Effector CD8-positive, alpha-beta T cell (primary cell): Measurements from ENCODE around the gene RAD51B.
A peak's percentile ranks its signal among the peaks of the same experiment; 100 is the strongest.

Source experiments
- DNase-seq: peaks from one replicate; lab custom pipeline; 2025; lab: John Stamatoyannopoulos, UW

RAD51B gene

GRCh38 chr14:68619790-68620574 lies 800.4 kb downstream of the RAD51B start:
- no peak for DNase-seq

- DNase-seq: no peak
Observed at GRCh38 chr14:68621400-68622365, 802.1 kb downstream of the RAD51B start.

DNA sequence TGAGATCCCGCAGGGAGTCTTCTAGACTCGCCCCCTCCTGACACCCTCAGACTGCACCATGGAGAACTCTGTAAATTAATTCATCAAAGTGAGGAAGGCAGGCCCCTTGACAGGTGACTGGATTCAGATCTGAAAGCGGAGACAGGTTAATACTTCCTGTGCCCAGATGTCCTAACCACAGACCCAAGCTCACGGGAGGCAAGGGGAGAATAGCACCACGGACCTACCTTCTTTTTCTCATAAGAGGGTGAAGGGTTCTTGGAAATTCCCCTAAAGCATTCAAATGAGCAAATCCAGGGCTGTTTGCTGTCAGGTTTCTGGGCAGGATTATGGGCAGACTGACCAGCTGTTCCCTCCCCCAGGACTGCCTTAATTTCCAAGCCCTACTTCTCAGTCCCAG lies 803.3 kb downstream of the RAD51B start:
- no peak for DNase-seq

- DNase-seq: no peak
Observed at GRCh38 chr14:68623307-68623706, 803.7 kb downstream of the RAD51B start.

GRCh38 chr14:68623826-68624225 lies 804.2 kb downstream of the RAD51B start:
- no peak for DNase-seq

DNA sequence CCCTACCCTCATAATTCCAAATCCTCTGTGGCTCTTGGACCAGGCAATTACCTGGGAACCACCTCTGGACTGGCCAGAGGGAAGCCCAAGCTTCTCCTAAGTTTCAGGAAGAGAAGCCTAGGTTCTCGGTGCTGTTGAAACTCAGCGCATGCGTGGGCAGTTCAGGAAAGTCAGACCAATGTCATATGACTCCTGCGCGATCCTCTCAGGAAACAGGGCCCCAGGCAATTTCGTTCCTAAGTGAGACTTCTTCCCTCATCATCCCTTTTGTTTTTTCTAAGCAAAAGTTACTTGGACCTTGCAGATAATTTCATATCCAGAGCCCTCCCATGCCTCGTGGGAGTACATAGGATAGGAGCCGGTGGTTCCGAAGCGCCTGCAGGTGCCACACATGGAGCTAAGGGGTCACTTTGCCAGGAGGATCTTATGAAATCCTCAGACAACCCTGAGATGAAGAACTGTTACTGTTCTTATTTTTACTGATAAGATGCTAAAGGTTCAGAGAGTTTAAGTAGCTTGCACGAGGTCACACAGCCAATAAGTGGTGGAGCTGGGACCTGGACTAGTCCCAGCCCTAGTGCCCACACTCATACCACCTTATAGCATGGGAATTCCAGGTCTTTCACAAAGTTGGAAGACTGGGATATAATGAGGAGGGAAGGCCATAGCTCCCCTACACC lies 805.1 kb downstream of the RAD51B start:
- DNase-seq: no peak

- no peak for DNase-seq
Observed at GRCh38 chr14:68625366-68626090, 805.9 kb downstream of the RAD51B start.

- DNase-seq: no peak
Observed at GRCh38 chr14:68626386-68626785, 806.8 kb downstream of the RAD51B start.

DNA sequence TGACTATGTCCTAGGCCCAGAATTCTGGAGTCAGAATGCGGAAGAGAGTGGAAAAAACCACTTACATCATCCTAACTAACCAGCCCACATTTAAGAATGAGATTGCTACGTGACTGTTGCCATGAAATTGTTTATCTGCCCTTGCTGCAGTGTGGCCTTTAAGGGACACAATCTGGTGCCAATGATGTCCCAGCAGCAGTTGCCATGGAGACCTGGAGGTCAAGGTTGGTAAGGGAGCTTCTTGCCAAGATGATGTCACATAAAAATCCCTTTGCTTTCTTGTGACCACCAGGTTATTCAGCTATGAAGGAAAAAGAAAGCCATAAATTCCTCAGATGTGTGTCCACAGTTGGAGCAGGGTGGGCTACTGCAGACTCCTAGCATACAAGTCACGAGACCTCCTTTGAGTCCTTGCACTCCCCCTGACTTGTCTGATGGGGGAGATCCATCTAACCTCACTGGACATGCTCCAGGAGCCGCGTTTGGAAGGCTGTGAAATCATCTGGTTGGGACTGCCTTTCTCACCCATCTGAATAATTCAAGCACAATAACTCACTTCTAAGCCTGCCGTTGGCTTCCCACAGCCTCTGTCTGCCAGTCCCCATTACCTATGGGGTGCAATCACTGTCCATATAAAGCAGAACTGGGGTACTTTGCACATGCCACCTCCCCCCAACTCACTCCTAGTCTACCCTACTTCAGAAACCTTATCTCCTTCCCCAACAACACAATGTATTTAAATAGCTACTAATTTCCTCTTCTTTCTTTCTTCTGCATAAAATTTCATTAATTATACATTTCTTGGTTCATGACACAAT lies 807.7 kb downstream of the RAD51B start:
- no peak for DNase-seq

DNA sequence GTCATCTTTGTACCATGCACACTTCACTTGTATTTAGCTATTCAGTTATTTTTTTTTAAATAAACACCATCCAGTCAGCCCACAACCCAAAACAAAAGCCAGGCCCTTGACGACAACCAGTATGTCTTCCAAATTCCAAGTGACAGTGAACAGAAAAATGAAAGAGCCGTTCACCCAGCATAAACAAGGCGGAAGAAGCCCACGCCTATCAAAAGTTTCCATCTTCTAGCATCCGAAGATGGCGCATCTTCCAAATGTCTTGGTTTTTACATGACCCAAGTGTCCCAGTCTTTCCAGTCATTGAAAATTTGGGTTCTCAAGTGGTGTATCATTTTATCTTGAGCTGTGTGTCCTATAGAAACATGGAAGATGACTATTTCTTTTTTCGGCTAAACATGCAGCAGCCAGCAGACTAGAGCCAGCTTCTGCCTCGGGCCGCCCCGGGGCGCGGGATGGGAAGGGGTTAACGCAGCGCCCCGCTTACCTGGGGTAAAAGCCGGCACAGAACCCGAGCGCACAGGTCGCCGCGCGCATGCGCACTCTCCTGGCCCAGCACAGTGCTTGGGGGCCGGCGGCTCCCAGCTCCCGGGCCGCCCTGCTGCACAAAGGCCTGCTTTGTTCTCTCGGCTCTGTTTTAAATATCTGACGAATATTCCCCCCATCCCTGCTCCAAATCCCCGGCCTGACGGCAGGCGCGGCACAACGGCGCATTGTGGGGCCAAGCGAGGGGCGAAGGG lies 808.5 kb downstream of the RAD51B start:
- peak; percentile 40 for DNase-seq

- peak; percentile 9 for DNase-seq
Observed at GRCh38 chr14:68628605-68629310, 809.2 kb downstream of the RAD51B start.

DNA sequence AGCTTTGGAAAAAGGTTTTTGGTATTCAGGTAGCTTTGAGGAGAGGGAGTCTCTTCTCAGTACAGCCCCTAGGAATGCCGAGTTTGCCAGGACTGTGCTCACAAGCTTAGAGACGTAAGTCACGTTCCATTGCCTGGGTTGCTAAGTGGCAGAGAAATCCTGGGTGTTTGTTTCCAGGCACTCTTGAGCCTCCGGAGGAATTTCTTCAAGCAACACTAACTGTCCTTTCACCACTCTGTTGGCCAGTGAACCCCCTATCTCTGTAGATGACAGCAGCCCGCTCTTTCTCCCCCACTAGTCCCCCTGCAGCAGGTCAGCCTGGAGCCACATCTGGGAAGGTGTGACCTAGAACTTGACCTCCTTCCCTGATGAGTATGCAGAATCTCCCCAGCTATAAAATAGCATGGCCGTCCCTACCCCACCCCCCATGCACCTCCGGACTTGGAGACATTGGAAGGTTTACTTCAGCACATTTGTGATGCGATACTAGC lies 810.5 kb downstream of the RAD51B start:
- no peak for DNase-seq

- no peak for DNase-seq
Observed at GRCh38 chr14:68630611-68631393, 811.2 kb downstream of the RAD51B start.

- no peak for DNase-seq
Observed at GRCh38 chr14:68631394-68632053, 811.9 kb downstream of the RAD51B start.

- DNase-seq: no peak
Observed at GRCh38 chr14:68632054-68632895, 812.7 kb downstream of the RAD51B start.

DNA sequence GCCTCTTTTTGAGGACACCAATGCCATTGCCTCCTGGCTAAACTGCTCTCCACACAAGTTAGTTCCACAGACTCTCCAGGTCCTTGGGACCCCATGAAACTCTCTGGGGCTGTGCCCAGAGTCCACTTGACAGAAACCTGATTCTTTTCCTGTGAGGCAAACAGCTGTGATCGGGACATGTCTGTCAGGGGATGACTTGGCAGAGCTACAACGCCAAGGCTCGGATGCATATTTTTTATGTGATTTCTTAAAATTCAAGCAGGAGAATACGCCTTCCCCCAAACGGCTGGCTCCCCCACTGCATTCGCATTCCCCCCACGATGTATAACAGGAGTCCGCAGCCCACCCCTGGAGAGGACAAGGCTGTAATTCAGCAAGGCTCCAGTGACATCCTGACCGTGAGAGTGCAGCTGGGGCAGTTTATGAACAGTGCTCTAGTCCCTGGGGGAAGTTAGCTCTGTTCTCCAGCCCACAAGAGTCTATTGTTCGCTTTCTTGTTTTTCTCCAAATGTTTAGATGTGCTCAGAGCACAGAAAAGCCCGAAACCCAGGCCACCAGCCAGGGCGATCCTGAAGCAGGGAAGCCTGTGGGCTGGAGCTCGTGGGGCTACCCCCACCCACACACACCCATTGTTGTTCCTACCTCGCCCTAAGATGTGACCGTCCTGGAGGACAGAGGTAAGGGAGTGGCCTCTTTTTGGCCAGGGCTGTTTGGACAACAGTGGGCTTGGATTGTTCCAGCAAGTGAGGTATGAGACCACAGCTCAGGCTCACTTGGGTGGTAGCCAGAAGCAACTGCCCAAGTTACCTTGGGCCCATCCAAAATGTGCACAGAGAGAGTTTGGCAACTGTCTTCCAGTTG lies 813.8 kb downstream of the RAD51B start:
- no peak for DNase-seq
